Fibroblast of peridontal ligament (primary cell): ENCODE measurements around the gene NGF.
A peak's percentile ranks its signal among the peaks of the same experiment; 100 is the strongest.

Experiments used
- DNase-seq: peaks from one replicate; pipeline ENCODE4 v3.0.0-alpha.2; 2010; ENCODE audit errors: extremely low read depth

The NGF gene

DNA sequence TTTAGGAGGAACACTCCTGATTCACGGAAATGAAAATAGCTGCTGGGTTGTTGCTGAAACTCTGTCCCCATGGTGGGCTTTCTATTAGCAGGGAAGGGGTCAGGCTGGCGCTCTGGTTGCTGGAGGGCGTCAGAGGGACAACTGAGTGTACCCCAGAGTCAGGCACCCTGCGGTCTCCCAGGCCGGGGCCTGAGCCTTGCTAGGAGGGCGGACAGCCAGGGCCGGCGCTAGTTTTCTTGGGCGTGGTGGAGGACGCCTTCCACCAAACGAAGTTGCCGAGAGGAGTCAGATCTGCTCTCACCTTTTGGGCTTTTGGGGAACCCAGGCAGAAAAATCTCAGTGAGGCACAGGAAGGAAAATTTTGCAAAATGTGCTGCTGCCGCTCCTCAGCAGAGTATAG is 54.8 kb downstream of the NGF start:
- no peak for DNase-seq

DNA sequence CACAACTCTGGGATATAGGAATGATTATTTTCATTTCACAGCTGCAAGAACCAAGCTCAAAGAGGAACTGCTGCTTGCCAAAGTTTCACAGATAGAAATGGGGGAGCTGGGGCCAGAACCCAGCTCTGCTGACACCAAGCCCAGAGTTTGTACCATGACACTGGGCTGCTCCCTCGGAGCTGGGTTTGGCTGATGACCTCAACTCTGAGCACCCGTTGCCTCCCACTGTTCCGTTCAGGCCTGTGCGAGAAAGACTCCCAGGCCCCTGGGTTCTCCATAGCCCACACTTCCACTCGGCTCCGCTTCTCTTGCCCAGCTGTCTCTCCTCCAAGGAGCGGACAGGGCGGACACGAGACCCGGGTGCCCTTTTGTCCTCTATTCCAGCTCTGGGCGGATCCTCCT is 55.2 kb downstream of the NGF start:
- peak; percentile 59 for DNase-seq

DNA sequence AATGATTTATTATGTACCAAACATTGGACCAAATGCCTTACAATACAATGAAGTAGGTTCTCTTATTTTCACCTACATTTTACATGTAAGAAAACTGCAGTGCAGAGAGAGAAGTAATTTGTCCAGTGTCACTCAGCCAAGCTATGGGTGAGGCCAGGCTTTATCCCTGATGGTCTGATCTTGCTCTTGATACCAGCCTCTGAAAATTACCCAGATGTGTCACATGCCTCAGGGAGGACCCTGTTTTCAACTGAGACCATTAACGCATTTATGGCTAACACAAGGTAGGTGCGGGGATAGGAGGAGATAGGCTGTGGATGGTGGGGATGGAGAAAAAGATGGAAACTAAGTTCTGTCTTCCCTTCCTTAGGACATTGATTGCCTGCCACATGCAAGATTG is 56.9 kb downstream of the NGF start:
- DNase-seq: no peak

DNA sequence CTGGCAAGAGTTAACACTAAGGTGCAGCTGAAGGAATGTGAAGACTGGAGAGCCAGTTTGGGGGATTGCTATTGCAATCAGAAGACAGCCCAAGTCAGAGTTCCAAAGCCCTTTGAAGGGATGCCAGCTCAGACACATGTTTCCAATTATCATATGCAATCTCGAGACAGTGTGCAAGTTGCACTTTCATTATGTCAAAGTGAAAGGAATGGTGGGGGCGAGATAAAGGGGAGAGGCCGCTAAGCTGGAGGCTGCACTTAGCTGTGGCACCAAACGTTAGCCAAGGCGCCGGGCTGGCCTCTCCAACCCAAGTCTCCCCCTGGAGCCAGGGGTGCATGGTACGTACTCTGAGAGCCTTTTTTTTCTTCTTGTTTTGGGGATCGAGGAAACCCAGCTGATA is 58.0 kb downstream of the NGF start:
- DNase-seq: peak; percentile 98

DNA sequence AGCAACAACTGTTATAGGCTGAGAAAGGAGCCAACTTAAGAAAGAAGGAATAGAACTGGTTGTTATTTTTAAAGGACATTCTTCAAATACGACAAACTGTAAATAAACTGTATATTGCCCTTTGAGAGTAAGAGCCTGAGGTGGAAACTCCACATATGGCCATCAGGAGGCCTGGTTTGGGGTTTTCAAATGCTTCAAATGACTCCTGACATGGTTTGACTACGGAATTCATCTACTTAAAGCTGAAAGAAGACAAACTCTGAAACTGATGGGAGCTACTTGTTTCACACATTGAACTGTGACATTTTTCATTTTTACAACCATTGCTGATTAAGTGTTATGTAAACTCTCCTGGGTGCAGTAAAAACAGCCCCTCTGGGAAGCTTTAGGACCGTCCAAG is 59.8 kb downstream of the NGF start:
- DNase-seq: no peak

DNA sequence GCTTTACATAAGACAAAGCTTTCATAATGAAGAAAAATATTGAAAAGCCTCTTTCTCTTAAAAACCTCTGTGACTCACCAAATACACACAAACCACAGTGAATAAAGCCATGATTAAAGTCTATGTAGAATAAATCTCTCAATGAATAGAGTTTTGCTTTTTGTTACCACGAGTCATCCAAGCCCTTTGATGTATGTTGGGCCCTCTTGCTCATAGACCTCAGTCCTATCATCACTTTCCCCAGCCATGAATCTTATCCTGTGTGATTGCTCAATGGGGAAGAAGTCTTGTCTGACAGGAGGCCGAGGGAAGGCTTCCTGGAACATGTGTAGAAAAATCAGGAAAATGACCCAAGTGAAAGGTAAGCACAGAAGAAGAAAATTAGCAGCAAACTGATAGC is 60.8 kb downstream of the NGF start:
- DNase-seq: peak; percentile 70

GRCh38 chr1:115275216-115275615 is 62.8 kb downstream of the NGF start:
- no peak for DNase-seq

GRCh38 chr1:115274467-115274866 is 63.6 kb downstream of the NGF start:
- no peak for DNase-seq

DNA sequence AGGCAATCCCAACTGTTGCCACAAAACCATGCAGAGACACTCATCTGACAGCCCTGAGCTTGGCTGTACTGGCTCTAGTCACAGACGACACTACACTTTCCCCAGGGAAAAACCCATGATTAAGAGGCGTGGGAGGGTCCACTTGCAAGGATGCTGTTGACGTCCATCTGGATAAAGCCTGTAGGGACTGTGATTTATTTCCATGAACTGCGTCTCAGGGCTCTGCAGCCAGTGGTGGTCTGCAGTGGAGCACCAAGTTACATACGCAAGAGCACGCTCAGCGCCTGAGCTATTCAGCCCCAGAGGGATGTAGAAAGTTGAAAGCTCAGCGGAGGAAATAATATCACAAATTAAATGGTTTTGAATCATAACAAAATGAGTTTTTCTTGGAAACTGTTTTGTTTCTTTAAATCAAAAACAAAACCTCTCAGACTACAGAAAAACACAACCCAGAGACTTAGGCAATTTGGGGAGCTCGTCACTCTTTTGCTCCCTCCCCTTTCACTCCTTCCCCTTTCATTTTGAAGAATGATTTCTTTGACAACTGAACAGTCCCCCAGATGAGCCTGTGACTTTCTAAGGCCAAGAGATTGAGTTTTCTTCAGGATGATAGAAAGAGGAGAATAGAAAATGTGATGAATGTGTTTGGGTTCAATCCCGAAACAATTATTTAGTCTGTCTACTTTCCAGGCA is 71.2 kb downstream of the NGF start:
- peak; percentile 59 for DNase-seq

DNA sequence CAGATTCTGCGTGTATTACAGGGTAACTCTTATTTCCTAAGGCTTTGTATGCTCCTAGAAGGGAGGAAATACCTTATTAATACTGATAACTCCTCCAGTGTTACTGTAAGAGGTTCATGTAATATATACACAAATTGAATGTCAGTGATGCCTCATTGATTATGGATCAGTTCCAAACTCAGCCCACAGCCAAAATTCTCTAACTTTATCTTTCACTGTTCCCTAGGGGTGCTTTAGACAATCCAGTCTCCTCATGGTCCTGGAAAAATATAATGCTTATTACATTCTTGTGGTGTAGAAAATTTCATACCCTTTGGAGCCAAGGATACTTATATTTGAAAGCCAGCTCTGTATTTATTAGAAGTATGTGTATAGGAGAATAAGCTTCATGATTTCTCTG is 73.0 kb downstream of the NGF start:
- DNase-seq: peak; percentile 43

- peak; percentile 65 for DNase-seq
Measured at GRCh38 chr1:115262886-115263285, 75.2 kb downstream of the NGF start.

DNA sequence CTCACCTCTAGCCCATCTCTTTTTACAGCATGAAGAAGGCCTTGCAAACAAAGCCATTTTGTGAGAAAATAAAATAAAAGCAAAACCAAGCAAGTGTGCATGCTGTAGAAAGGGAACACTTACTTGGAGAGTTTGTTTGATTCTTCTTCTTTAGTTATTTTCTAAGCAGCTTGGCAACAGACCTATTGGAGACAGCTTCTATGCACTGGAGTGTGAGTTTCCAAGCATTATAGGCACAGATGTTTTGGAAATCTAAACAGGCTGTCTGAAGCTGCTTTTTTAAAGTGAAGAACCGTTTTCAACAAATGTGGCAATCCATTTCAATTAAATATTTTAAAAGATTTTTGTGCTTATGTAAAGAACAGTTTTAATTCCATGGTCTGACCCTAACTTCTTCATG is 76.6 kb downstream of the NGF start:
- DNase-seq: peak; percentile 72

- DNase-seq: peak; percentile 77
Measured at GRCh38 chr1:115258302-115258866, 79.7 kb downstream of the NGF start.

- no peak for DNase-seq
Measured at GRCh38 chr1:115257591-115257990, 80.5 kb downstream of the NGF start.

GRCh38 chr1:115255154-115255553 is 82.9 kb downstream of the NGF start:
- DNase-seq: peak; percentile 71

DNA sequence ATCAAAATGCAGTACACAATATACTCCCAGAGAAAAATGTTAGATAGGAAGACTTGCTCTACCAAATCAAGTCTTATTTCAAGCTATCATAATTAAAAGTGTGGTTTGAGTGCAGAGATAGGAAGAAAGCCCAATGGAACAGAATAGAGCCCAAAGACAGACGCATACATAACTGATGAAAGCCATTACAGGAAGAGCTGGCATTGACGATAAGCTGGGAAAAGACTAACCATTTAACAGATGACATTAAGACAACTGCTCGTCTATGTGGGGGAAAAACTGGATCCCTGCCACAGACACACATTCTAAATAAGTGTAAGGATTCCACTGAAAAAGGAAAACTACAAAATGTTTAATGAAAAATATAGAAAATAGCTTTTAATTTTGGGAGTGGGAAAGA is 85.5 kb downstream of the NGF start:
- DNase-seq: no peak

GRCh38 chr1:115251856-115252255 is 86.2 kb downstream of the NGF start:
- peak; percentile 96 for DNase-seq

DNA sequence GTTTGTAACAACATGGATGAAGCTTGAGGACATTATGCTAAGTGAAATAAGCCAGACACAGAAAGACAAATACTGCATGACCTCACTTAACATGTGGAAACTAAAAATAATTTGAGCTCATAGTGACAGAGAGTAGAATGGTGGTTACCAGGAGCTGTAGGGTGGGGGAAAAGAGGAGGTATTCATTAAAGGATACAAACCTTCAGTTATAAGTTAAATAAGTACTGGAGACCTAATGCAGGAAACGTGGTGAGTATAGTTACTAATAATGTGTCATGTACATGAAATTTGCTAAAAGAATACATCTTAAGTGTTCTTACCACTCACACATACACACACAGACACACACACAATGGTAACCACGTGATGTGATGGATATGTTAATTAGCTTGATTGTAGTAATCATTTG is 86.7 kb downstream of the NGF start:
- peak; percentile 46 for DNase-seq

DNA sequence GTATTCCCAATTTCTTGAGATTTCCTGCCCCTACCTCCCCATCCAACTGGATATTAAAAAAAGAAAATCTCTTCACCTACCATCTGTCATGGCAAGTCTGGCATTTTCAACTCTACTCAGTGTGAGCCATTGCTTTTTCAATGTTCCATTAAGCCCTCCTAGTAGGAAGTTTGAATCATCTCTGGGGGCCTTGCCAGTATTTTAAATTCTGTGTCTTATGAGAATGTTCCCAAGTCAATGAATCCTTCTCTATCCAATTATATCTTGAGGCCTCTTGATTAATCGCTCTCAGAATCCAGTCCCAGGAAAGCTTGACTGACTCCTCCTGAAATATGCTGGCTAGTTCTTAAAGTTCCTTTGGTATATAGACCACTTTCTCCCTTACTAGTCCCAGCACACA is 91.5 kb downstream of the NGF start:
- DNase-seq: no peak

DNA sequence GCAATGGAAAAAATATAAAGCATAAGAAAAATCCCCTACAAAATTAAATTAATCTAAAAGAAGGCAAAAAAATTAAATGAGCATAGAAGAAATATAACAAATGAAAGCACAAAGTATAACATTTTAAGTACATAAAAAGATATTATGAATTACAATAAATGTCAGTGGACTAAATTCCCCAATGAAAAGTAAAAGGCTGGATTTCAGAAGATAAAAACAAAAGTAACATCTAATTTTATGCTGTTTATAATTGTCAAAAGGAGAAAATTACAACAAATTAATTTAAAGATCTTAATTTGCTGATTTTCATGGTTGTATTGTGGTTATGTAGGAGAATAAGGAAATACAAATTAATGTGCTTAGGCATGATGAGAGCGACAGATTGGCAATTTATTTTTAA is 92.8 kb downstream of the NGF start:
- DNase-seq: no peak

- DNase-seq: no peak
Measured at GRCh38 chr1:115242543-115242942, 95.5 kb downstream of the NGF start.

DNA sequence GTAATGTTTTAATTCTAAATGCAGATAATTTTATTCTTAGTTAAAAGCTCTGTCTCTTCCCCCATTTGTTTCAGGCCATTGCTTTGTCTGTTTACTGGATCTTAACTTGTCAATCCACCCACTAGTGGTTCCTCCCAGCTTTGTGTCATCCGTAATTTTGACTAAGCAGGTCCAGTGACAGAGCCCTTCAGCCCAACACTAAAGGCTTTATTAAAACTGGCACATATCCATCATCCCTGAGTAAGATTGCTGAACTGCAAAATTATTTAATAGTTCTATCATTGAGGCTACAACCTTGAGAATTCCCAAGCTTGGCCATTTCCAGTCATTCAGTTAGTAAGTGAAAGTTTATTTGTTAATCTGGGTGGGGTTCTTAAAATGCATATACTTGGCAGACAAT is 96.7 kb downstream of the NGF start:
- no peak for DNase-seq

GRCh38 chr1:115240297-115240696 is 97.8 kb downstream of the NGF start:
- DNase-seq: no peak

DNA sequence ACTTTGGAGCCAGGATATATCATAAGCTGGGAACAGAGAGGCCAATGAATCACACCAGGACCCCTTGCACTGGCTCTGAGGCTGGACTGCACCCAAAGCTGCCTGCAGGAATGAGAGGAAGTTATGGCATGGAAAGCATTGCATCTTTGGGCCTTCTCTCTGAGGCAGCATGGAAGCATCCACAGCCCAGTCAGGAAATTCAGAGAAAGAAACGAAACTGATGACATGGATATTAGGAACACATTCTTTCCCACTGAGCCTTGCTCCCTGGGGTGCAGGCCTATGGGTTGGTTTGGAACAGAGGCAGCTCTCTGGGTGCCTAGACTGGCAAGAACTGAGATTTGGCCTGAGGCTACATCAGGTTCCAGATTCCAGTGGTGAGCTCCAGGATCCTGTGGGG is 98.6 kb downstream of the NGF start:
- DNase-seq: peak; percentile 86
